Astrocyte (in vitro differentiated cells and primary cell): ENCODE data around the gene GLYR1. TPM values are rescaled to one million over a fixed set of nuclear protein-coding genes. Genes with fewer than 3 reads are reported as not detected.

Experiments used
- DNase-seq: peaks from one replicate; pipeline ENCODE4 v3.0.0-alpha.2; 2010; ENCODE audit warnings: low read depth
- FAIRE-seq: peaks from 2 replicates; lab custom pipeline; 2011; peaks lifted over from hg19 to GRCh38; lab: Jason Lieb, UNC
- H2AFZ ChIP-seq: 2 replicates; pipeline ENCODE4 v1.6.0; 2012; ENCODE audit warnings: low read depth, low read length, inconsistent platforms
- H3K27ac ChIP-seq: 2 replicates; pipeline ENCODE4 v1.5.1; 2011; ENCODE audit warnings: low read depth, low read length, inconsistent platforms
- H3K27me3 ChIP-seq: 2 replicates; pipeline ENCODE4 v1.6.0; 2011; ENCODE audit warnings: low read length, inconsistent platforms; ENCODE audit not compliant: insufficient read depth
- H3K36me3 ChIP-seq: 2 replicates; pipeline ENCODE4 v1.5.1; 2011; ENCODE audit warnings: low read length, inconsistent platforms; ENCODE audit not compliant: insufficient read depth
- H3K4me1 ChIP-seq: 2 replicates; pipeline ENCODE4 v1.5.1; 2011; ENCODE audit warnings: low read length, inconsistent platforms; ENCODE audit not compliant: insufficient read depth
- H3K4me2 ChIP-seq: 2 replicates; pipeline ENCODE4 v1.6.0; 2012; ENCODE audit warnings: low read length, inconsistent platforms
- H3K4me3 ChIP-seq: 2 replicates; pipeline ENCODE4 v1.5.1; 2011; ENCODE audit warnings: low read depth, mild to moderate bottlenecking, low read length, inconsistent platforms; ENCODE audit not compliant: insufficient read depth
- H3K79me2 ChIP-seq: 2 replicates; pipeline ENCODE4 v1.6.0; 2012; ENCODE audit warnings: mild to moderate bottlenecking, low read length, inconsistent platforms; ENCODE audit not compliant: insufficient read depth
- H3K9ac ChIP-seq: 2 replicates; pipeline ENCODE4 v1.6.0; 2012; ENCODE audit warnings: mild to moderate bottlenecking, low read length, inconsistent platforms
- H3K9me3 ChIP-seq: 2 replicates; pipeline ENCODE4 v1.5.1; 2012; ENCODE audit warnings: low read depth, mild to moderate bottlenecking, low read length, inconsistent platforms; ENCODE audit not compliant: insufficient read depth
- H4K20me1 ChIP-seq: 2 replicates; pipeline ENCODE4 v1.6.0; 2012; ENCODE audit warnings: low read length, inconsistent platforms; ENCODE audit not compliant: insufficient read depth
- H3K27ac Mint-ChIP-seq: one replicate; pipeline ENCODE4 v1.8.0; 2021; ENCODE audit warnings: mild to moderate bottlenecking, mixed read lengths; ENCODE audit not compliant: unreplicated experiment
- H3K27me3 Mint-ChIP-seq: one replicate; pipeline ENCODE4 v1.8.0; 2021; ENCODE audit warnings: low read depth, mixed read lengths; ENCODE audit not compliant: unreplicated experiment
- H3K36me3 Mint-ChIP-seq: one replicate; pipeline ENCODE4 v1.8.0; 2021; ENCODE audit warnings: low read depth, mixed read lengths; ENCODE audit not compliant: unreplicated experiment
- H3K4me1 Mint-ChIP-seq: one replicate; pipeline ENCODE4 v1.8.0; 2021; ENCODE audit warnings: low read depth, mixed read lengths; ENCODE audit not compliant: unreplicated experiment
- H3K4me3 Mint-ChIP-seq: one replicate; pipeline ENCODE4 v1.8.0; 2021; ENCODE audit warnings: mild to moderate bottlenecking, moderate library complexity, mixed read lengths; ENCODE audit not compliant: unreplicated experiment
- H3K9me3 Mint-ChIP-seq: one replicate; pipeline ENCODE4 v1.8.0; 2021; ENCODE audit warnings: mild to moderate bottlenecking, mixed read lengths; ENCODE audit not compliant: unreplicated experiment
- EZH2 ChIP-seq: IDR thresholded peaks from 2 replicates; pipeline ENCODE4 v1.6.1; 2012; ENCODE audit warnings: mild to moderate bottlenecking, low read length, inconsistent platforms; ENCODE audit not compliant: insufficient read depth
- total RNA-seq: library from RNA; stranded (reverse); gene quantifications from 2 replicates; pipeline ENCODE4 v1.2.1, GENCODE V29; 2021
- TF ChIP-seq, protein P1 (sequence below): IDR thresholded peaks from 2 replicates; pipeline ENCODE4 v1.5.1; 2011; ENCODE audit warnings: low read depth, mild to moderate bottlenecking, inconsistent platforms, low read length, moderate library complexity; ENCODE audit not compliant: insufficient read depth

The GLYR1 gene
- total RNA-seq, 1 donor from 2014 or later: 77.8 TPM

DNA sequence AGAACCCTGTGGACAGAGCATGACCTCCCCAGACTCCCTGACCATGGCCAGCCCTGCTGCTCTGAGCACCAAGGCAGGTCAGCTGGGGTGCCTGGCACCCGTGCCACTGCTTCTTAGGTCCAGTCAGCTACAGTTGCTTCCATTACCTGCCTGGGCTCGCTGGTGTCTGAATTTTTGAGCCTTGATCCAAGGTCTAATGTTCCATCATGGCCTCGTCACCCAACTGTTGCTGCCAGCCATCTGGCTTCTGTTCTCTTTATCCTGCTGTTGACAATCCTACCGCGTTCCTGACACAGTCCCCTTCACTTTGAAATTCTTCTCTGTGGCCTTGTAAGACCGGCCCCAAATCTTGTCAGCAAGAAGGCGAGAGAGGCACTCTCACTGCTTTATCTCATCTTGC is 16.7 kb downstream of the GLYR1 start:
- TF ChIP-seq, protein P1, sequence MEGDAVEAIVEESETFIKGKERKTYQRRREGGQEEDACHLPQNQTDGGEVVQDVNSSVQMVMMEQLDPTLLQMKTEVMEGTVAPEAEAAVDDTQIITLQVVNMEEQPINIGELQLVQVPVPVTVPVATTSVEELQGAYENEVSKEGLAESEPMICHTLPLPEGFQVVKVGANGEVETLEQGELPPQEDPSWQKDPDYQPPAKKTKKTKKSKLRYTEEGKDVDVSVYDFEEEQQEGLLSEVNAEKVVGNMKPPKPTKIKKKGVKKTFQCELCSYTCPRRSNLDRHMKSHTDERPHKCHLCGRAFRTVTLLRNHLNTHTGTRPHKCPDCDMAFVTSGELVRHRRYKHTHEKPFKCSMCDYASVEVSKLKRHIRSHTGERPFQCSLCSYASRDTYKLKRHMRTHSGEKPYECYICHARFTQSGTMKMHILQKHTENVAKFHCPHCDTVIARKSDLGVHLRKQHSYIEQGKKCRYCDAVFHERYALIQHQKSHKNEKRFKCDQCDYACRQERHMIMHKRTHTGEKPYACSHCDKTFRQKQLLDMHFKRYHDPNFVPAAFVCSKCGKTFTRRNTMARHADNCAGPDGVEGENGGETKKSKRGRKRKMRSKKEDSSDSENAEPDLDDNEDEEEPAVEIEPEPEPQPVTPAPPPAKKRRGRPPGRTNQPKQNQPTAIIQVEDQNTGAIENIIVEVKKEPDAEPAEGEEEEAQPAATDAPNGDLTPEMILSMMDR: no peak
- no peak for TF ChIP-seq EZH2
- H3K4me1 Mint-ChIP-seq: peaks cover 1% of the 10 kb centered on the region
- Histone ChIP-seq H3K9ac (no peak overlapping the region), H3K79me2 (peaks cover 26% of the 10 kb centered on the region), H3K36me3 (peaks cover 49% of the 10 kb centered on the region), H3K27me3 (no peaks in the 10 kb centered on the region), H2AFZ (no peak overlapping the region), H3K27ac (no peak overlapping the region), H3K4me2 (no peak overlapping the region), H3K9me3 (no peaks in the 10 kb centered on the region), H4K20me1 (peaks cover 58% of the 10 kb centered on the region), H3K4me1 (no peaks in the 10 kb centered on the region), H3K4me3 (no peak overlapping the region)
- no peak overlapping the region for H3K27ac Mint-ChIP-seq
- DNase-seq: no peak
- no peaks in the 10 kb centered on the region for H3K9me3 Mint-ChIP-seq
- no peak for FAIRE-seq
- no peak overlapping the region for H3K4me3 Mint-ChIP-seq
- peaks cover 4% of the 10 kb centered on the region for H3K36me3 Mint-ChIP-seq
- no peaks in the 10 kb centered on the region for H3K27me3 Mint-ChIP-seq

DNA sequence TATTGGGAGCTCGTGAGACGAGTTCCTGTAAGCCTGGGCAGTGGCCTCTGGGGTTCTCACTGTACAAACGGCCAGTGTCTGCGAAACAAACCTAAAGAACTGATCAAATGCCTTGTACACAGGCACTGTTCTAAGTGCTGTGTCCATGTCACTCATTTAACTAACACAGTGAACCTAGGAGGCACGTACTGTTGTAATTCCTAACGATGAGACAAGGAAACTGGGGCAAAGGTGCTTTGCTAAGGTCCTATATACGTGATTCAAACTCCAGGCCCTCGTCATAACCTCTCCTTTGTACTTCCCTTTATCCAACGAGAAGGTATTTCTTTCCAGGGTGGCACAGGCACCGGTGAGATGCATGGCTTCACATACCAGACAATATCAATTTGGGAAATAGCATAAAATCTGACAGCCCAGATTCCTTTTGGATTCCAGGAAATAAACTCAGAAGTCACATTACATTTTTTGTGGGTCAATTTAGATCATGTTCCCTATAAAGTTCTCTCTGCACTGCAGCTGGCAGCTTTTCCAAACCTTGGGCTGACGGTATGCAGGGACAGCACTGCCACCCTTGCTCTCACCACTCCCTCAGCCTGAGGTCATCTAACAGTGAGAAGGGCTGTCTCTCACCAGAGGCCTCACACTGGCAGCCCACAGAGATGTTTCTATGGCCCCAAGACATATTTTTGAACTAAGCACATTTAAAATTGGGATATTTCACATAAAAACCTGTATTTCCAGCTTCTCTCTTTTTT is 18.3 kb downstream of the GLYR1 start:
- peaks cover 4% of the 10 kb centered on the region for H3K36me3 Mint-ChIP-seq
- peaks cover 16% of the 10 kb centered on the region for H3K79me2 ChIP-seq
- H3K27ac Mint-ChIP-seq: no peak overlapping the region
- no peak overlapping the region for H3K27ac ChIP-seq
- H3K4me1 ChIP-seq: no peaks in the 10 kb centered on the region
- peaks cover 1% of the 10 kb centered on the region for H3K4me1 Mint-ChIP-seq
- H3K4me3 ChIP-seq: no peak overlapping the region
- H3K4me3 Mint-ChIP-seq: no peak overlapping the region
- DNase-seq (no peak), FAIRE-seq (no peak)
- no peak for TF ChIP-seq EZH2
- TF ChIP-seq, protein P1: no peak
- H3K9me3 Mint-ChIP-seq: no peaks in the 10 kb centered on the region
- no peaks in the 10 kb centered on the region for H3K27me3 ChIP-seq
- H3K4me2 ChIP-seq: no peak overlapping the region
- H3K9ac ChIP-seq: no peak overlapping the region
- H3K9me3 ChIP-seq: no peaks in the 10 kb centered on the region
- no peak overlapping the region for H2AFZ ChIP-seq
- peaks cover 50% of the 10 kb centered on the region for H4K20me1 ChIP-seq
- no peaks in the 10 kb centered on the region for H3K27me3 Mint-ChIP-seq
- H3K36me3 ChIP-seq: peaks cover 54% of the 10 kb centered on the region

DNA sequence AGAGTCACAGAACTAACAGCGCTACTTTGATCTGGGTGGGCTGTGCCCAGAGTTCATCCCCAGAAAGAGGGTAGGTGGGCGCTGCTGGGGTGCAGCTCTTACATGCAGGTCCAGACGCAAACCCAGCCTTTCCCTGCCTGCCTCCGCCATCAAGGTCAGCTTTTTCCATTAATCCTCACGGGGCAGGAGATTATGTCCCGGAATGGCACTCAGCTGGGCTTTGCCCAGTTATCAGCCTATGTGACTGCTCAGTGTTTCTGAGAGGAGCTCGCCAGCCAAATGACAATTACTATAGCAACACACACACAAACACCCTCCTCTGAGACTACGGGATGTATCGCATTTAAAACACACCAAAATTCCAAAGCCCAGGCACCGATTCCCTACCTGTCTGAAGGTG is 20.1 kb downstream of the GLYR1 start:
- FAIRE-seq: no peak
- H3K4me1 ChIP-seq: no peaks in the 10 kb centered on the region
- DNase-seq: no peak
- Mint-ChIP-seq H3K27ac (no peak overlapping the region), H3K4me3 (no peak overlapping the region), H3K4me1 (peaks cover 1% of the 10 kb centered on the region), H3K36me3 (peaks cover 7% of the 10 kb centered on the region), H3K9me3 (no peaks in the 10 kb centered on the region), H3K27me3 (no peaks in the 10 kb centered on the region)
- H2AFZ ChIP-seq: no peak overlapping the region
- H3K36me3 ChIP-seq: peaks cover 54% of the 10 kb centered on the region
- TF ChIP-seq EZH2: no peak
- no peak overlapping the region for H3K9ac ChIP-seq
- H3K27ac ChIP-seq: no peak overlapping the region
- no peaks in the 10 kb centered on the region for H3K27me3 ChIP-seq
- H3K79me2 ChIP-seq: peaks cover 13% of the 10 kb centered on the region
- no peak overlapping the region for H3K4me3 ChIP-seq
- H3K9me3 ChIP-seq: no peaks in the 10 kb centered on the region
- no peak overlapping the region for H3K4me2 ChIP-seq
- peaks cover 38% of the 10 kb centered on the region for H4K20me1 ChIP-seq
